SW480 (cell line): ENCODE results near the gene C10orf105.

ENCODE experiments used
- DNase-seq: peaks from one replicate; pipeline ENCODE4 v3.0.0-alpha.2; 2016; ENCODE audit warnings: low spot score

C10orf105 gene

DNA sequence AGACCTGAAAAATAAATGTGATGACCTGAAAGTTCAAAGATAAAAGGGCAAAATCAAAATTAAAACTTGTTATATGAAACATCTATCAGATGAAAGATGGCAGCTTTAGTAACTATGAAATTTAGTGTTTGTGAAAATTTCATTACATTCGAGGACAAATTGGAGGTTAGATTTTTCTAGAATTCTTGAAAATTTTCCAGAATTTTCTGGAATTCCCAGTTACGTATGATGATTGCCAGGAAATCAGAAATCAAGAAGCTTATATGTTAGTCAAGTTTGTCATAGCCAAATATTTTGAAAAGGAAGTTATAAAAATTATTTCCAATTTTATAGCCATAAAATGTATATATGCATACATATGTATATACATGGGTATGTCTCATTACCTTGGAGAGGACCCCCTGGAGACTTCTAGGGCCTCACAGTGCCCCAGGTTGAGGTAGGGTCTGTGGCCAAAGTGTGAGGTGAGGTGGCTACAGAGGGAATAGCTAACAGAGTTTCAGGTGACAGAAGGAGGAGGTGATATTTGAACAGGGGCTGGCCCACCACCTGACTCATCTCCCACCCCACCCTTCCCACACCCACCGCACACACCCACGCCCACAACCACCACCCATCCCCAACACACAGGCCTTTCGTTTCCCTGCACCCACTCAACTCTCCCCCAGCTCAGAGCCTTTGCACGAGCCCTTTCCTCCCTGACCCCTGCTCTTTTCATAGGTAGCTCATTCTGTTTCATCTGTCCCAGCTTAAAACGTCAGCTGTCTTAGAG is 21.5 kb downstream of the C10orf105 start:
- no peak for DNase-seq

DNA sequence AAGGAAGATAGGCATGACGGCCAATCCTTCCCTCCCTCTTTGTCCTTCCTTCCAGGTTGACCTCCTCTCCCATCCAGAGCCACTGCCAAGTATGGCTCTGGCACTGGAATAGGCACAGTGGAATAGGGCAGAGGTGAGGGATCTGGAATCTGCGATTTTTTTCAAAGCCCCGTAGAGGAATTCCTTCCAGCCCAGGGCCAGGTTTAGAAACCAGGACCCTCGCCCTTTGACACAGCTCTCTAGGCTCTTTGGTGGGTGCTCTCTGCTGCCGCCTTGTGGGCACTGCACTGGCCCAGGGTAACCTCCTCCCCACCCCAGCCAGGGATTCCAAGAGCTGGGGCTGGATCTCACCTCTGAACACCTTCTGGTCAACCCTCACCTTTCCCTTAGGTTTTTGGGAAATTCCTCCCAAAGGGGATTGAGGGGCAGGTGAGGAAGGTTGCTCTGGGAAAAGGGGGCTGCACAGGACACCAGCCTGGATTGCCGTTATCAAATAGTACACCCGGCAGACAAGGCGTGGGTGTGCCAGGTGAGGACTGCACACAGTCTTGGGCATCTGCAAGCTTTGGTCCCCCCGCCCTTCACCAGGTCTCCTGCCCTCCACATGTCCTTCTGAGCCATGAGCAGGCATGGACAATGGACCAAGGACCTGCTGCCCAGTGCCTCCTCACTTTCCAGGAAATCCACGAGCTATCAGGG is 22.8 kb downstream of the C10orf105 start:
- no peak for DNase-seq

DNA sequence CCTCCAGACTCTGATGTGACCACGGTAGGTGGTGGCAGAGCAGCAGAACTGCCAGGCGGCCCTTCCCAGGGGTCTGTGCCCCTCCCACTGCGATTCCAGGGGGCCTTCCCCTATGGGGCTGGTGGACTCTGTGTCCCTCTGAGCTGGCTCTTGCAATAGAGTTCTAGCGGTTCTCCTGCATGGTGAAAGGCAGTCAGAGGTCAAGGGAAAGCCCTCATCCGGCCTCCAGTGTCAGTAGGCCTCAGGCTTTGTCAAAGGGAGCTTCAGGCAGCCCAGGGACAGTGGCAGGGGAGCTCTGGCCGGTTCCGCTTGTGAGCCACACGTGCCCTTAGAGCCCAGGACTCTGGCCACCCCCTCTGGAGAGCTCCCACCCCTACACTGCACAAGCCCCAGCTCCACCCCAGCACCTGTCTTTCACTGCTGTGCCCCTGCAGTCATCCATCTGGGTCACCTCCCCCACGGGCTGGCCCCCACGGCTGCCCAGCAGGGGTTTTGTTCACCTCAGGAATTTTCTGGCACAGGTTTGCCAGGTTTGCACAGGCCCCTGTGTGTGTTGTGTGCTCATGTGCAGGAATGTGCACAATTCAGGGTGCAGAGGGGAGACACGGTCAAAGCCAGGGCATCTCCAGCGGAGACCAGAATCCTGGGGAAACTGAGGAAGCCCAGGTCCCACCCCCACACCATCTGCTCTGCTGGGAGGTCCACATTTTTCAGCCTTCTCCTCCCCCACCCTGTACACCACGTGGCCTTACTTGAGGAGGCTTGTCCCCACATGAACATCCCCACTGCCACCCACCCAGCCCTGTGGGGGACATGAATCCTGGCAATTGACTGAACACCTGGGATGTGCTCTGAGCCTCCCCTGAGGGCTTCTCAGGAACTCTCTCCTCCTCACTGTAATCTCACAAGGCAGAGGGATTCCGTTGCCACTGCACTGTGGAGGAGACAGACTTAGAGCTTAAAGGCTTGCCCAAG is 23.8 kb downstream of the C10orf105 start:
- DNase-seq: no peak

DNA sequence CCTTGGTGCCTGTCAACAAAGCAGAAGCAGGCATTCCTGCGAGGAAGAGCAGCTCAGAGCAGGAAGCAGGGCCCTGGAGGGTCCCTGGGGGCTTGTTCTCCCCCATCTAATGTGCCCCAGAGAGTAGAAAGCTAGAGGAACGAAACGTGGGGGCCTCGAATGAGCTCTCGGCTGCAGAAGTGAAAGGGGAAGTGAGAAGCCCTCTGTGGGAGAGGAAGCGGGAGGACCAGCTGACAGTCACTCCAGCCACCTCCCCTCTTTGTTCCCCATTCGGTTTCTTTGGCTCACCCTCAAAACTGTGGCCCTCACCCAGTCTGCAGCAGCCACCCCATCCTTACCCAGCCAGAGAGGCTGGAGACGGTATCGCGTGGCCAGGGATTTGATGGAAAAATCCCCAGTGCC is 25.0 kb downstream of the C10orf105 start:
- DNase-seq: no peak

DNA sequence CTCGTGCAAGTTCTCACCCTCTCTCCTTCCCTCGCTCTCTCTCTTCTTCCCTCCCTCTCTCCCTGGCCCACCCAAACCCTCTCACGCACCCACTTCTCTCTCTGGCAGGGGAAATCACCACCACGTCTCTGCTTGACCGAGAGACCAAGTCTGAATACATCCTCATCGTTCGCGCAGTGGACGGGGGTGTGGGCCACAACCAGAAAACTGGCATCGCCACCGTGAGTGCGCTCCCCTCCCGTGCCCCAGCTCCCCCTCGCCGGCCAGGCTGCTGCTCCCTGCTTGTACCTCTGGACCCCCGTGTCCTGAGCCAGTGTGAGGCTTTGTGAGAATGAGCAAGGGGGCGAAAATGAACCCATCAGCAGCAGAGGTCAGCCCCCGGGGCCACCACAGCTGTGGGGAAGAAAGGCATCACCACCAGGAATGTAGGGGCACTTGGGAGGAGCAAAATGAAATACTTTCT is 25.5 kb downstream of the C10orf105 start:
- no peak for DNase-seq

DNA sequence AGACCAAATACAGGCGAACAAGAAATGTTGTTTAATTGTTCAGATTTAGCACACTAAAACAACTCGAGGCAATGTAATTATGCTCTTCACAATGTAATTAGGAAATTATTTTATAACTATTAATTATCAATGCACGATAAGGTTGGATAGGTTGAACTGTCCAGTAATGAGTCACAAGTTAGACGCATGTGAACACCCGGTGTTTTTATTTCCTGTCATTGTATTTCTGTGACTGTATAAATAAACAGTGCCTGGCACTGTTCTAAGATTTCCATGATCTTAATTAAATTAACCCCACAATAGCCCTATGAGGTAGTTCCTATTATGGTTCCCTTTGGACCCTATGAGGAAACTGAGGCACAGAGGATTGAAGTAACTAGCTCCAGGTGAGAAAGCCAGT is 26.2 kb downstream of the C10orf105 start:
- DNase-seq: no peak

DNA sequence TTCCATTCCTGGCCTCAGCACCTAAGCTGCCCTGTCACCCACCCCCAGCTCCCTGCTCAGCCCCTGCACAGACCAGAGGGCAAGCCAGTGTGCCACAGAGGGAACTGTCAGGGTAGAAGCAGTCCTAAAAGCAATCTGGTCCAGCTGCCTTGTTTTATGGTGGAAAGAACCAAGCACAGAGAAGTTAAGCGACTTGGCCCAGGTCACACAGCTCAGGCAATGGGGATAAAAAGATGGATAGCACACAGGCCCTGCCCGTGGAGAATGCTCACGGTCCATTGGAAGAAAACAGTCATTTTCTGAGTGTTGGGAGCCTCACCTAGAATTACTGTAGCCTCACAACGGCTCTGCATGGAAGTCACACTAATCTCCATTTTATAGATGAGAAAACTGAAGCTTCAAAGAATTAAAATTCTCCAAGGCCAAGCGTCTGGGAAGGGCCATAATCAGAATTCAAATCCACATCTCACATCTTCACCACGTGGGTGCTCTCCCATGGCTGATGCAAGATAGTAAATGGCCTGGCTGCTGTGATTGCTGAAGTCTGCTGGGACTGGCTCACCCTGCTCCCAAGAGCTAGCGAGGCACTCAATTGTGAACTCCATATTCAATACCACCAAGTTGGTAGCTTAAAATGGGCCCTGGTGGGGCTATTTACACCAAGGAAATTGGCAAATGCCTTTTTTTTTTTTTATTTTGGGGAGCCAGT is 26.8 kb downstream of the C10orf105 start:
- no peak for DNase-seq

DNA sequence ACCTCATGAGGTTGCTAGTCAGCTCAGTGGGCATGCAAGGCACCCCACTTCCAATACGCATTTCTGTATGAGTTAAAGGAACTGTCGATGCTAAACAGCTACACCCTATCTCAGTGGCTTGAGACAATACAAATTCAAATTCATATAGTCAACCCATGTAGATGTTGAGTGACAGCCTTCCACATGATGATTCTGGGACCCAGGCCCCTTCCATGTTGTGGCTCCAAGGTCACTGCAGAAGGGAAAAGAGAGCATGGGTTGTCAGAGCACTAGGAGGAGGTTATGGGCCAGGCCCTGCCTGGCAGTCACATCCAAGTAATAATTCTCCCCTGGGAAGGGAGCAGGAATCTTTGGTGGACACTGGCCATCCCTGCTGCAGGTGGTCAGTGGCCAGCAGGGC is 28.2 kb downstream of the C10orf105 start:
- no peak for DNase-seq

DNA sequence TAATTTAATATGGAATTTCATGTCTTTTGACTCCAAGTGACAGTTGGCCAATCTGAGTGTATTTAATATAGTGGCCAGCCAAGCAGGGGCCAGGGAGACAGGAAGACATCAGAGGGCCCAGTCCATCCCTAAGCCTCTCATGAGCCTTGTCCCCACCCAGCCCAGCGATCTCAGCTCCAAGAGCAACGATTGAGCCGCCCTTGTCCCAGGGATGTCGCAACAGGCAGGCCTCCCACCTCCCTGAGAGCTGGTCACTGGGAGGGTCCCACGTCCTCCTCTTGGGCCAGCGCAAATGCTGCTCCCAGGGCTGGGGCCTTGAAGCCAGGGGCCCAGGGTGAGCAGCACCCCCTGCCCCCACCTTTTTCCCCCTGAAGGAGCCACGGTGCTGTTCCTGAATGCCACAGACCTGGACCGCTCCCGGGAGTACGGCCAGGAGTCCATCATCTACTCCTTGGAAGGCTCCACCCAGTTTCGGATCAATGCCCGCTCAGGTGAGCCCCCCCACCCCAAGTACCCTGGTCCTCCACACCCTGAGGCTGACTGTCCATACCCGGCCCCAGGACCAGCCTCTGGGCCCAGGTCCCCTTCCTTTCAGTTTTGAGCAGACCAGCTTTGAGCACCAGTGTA is 29.4 kb downstream of the C10orf105 start:
- DNase-seq: no peak

DNA sequence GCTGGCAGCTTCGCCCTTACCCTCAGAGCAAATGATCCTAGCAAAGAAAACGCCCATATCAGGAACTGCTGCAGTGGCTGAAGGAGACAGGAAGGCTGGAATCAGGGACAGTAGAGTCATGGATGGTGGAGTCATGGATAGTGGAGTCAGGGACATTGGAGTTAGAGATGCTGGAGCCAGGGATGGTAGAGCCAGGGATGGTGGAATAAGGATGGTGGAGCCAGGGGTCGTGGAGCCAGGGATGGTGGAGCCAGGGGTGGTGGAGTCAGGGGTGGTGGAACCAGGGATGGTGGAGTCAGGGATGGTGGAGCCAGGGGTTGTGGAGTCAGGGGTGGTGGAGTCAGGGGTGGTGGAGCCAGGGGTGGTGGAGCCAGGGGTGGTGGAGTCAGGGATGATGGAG is 31.3 kb downstream of the C10orf105 start:
- no peak for DNase-seq

DNA sequence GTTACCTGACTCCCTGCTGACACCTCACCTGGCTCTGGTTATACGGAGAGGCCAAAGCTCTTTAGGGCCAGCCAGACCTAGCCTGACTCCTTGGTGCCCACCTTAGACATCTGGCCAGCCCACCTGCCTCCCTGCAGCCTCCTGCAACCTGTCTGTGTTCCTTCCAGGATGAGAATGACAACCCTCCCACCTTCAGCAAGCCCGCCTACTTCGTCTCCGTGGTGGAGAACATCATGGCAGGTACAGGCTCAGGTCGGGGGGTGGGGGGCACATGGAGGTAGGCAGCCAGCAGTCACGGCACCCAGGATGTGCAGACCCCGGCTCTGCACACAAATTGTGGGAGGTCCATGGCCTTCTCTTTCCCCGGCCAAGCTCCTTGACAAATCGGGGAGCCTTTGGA is 32.1 kb downstream of the C10orf105 start:
- DNase-seq: no peak

DNA sequence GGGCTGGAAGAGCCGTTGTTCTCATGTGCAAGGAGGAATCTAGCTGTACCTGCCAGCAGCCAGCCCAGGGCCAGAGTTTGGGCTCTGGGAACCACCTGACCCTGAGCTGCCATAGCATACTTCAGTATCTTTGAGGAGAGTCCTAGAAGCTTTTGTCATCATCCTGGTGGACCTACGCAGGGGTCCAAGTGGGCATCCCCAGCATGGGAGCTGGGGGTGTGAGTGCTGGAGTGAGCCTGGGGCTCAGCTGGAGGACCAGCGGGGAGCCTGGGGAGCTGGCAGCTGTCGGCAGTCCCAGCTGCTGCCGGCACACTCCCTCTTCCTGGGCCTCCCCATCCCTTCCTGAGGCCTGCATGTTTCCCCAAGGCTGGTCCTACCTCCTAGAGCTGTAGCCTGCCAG is 32.5 kb downstream of the C10orf105 start:
- no peak for DNase-seq

DNA sequence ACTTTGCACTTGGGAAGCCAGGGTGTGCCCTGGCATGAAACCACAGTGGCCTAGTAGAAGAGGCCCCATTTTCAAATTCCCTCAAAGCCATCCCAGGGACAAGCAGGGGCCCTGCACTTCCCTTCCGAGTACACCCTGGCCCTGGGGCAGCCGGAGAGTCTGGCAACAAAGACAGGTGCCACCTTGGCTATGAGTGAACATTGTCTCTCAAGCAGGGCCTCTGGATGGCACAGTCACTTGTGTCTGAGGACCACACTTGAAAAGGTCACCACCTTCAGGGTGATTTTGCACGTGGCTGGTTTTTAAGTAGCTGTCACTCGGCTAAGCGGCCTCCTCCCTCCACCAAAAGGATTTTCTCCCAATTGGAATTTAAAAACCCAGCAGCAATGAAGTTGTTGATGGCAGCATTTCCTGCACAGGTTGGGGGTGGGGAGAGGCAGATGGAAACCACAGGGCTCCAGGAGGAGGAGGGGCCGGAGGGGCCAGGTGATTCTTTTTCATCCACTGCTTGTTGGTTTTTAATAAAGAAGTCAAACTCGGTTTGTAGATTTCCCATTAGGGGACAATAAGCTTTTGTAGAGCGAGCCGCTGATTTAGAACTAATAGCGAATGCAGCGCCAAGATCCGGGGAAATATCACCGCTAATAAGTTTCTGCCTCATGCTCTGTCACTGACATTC is 33.9 kb downstream of the C10orf105 start:
- DNase-seq: no peak

DNA sequence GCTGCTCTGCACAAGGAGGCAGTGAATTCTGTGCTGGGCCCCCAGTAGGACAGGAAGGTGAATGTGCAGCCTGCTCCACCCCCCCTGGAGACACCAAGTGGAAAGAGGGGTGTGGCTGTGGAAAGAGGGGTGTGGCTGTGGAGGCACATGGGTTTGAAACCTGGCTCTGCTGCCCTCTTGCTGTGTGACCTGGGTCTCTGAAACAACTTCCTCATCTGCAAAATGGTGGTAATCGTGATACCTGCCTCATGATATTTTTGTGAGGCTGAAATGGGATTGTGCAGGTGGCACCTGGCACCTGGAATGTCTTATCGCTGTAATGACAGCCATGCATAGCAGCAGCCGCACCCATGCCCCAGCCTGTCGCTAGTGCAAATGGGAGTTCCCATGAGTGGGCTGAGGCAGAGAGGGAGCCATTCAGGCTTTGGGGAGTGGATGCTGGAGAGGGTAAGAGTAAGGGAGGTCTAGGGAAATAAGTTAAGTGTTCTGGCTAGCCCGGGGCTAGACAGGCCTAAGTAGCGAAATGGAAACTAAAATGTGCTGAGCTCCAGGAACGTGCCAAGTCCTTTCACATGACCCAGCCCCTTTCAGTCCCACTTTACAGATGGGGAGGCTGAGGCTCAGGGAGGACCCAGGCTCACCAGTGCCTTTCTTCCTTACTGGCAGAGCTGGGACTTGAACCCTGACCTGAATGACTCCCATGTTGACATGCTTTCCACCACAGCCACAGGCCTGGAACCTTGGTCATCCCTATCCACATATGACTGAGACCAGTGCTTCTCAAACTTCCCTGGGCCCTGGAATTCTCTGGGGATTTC is 35.0 kb downstream of the C10orf105 start:
- peak; percentile 27 for DNase-seq

DNA sequence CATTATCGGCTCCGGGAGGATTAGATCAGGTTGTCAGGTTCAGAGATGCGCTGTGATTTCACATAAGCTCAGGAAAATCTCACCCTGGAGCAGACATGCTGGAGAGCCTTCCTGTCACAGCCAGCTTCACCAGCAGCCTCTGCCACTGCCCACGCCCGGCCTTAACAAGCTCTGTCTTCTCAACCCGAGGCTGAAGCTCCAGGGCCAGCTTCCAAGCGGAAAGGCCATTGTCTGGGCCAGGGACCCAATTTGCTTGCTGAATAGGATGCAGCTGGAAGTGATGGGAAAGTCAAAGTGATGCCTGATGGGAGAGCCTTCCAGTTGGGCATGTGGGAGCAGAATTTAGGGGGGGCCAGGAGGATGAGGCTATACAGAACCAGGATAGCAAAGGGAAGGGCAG is 36.3 kb downstream of the C10orf105 start:
- no peak for DNase-seq

DNA sequence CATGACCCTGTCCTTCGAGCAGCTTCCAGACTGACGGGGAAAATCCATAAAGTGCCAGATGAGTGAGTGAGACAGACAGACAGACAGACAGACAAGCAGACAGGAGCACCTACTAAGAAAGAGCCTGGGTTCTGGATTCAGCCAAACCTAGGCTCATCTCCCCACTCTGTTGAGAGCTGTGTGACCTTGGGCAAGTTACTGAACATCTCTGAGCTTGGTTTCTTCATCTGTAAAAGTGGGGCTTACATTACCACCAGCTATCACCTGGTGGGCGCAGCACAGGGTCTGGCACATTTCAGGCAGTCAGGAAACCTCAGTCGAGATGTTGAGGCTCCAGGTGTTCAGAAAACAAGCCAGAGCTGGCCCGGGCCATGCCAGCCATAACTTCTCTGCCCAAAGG is 37.6 kb downstream of the C10orf105 start:
- DNase-seq: no peak

DNA sequence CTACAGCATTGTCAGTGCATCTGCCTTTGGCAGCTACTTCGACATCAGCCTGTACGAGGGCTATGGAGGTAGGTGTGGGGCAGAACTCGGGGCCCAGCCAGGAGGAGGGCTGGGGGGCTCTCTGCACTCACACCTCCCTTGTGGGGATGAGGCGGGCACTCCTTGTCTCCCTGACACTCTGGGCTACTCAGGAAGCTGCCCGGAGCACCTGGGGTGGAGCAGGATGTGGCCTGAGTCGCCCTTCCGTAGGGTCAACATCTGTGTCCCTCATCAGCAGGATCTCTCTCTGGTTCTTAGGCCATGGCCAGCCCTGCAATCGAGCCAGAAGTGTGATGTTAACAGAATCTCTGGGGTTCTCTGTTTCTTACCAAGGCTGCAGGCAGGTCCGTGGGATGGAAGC is 40.2 kb downstream of the C10orf105 start:
- no peak for DNase-seq

DNA sequence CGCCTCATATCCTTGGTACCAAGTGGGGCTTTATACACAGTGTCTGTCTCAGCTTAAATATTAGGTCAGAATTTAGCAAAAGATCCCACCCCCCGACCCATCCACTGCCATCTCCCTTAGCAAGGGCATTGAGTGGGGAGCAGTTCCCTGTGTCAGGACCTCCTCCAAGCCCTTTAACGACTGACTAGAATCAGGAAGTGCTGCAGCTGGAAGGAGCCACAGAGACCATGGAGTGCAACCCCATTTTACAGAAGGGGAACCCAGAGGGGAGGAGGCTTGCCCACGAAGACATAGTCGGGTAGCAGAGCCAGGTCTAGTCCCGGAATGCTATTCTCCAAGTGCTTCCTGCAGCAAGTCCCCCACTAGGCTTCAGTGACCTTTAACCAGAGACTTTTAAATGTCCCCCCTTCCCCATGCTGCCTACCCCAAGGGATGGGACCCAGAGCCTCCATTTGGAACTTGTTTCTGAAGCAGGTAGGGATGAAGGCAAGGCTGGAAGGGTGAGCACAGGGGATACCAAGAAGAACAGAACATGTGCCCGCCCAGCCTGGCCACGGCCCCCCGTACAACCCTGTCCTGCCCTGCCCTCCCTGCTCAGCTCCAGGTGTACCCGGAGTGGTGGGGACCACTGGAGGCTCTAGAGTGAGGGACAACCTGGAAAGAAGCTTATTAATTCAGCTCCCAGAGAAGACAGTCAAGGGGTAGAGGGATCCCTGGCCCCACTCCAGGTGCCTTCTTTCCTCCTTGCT is 41.3 kb downstream of the C10orf105 start:
- no peak for DNase-seq

DNA sequence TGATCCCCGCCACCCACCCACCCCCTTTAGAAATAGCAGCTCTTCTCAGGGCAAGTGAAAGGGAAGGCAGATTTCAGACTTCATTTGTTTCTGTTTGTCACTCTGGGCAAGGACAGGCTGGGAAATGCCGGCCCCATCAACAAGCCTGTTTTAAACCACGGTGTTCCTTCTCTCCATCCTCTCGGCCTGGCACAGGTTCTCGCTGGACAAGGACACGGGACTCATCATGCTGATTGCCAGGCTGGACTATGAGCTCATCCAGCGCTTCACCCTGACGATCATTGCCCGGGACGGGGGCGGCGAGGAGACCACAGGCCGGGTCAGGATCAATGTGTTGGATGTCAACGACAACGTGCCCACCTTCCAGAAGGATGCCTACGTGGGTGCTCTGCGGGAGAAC is 42.3 kb downstream of the C10orf105 start:
- DNase-seq: no peak
